ENCODE results near the gene SLC17A5.
"Not testable (repeated sequence)": the region's sequence is repeated elsewhere in the genome, so short reads cannot be mapped to it uniquely, and the experiment has no call there.

GRCh38 chr6:73571218-73572181, 82.3 kb downstream of the SLC17A5 start:
- TF ChIP-seq CTCF (IDR thresholded peaks at IDR 0.05; ENCODE audit: low read depth, low read length); EZH2phosphoT487 (IDR thresholded peaks at IDR 0.05; ENCODE audit: low read depth): not testable (repeated sequence)
